Activated gamma-delta T cell (primary cell): Measurements from ENCODE around the gene LACRT.
"Not testable (repeated sequence)": the region's sequence is repeated elsewhere in the genome, so short reads cannot be mapped to it uniquely, and the experiment has no call there.

Experiments
- DNase-seq: peaks from one replicate; lab custom pipeline; 2025; lab: John Stamatoyannopoulos, UW

The LACRT gene

GRCh38 chr12:54639112-54639511, 4.4 kb upstream of the LACRT start:
- not testable (repeated sequence) for DNase-seq

DNA sequence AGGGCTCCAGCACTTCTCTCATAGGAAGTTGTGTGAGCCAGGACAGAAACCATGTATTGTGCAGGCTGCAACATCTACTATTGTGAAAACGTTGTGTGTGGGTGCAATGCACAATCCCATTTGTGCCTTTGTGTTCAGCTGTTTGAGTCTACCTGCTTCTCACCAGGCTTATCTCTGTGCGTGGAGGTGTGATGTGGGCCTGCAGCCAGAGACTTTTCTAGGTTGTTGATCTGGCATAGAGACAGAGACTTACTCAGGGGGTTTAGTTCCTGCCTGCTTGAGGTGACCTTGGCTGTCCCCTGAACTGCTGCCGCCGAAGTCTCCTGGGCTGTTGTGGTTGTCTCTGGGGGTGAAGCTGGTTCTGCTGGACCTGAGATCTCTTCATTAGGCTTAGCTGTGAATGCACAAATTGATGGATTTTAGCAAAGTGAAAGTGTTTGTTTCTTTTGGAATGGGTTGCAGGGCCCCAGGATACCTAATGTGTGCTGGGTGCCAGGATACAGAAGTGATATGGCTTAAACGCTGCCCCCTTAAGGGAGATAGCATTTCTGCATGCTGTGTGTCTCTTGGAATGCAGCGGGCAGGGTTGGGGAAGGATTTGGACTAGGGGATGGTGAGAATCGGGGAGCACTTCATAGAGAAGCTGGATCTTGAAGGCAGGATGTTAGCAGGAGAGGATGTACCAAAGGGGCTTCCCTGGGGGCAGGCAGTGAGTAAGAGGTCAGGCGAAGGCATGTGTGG, 2.5 kb downstream of the LACRT start:
- DNase-seq: no peak

DNA sequence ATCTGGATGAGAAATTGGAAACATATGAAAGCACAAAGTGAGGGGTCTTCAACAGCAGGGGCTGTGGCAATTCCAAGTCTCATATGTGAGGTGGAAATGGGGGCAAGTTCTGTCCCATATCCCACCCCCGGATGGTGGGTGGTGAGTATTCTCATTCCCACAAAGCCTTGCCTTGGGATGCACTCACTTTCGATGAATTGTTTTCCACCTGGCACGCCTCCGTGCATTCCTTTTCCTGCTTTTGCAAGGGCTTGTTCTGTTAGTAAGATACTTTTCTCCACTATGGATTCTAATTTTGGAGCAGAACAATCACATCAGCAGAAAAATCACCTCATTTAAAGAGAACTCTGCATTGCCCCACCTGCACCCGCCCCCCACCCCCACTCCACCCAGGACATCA, 3.1 kb downstream of the LACRT start:
- no peak for DNase-seq

GRCh38 chr12:54629925-54630324, 4.8 kb downstream of the LACRT start:
- DNase-seq: no peak

GRCh38 chr12:54628186-54628846, 6.4 kb downstream of the LACRT start:
- DNase-seq: no peak

GRCh38 chr12:54627304-54627703, 7.4 kb downstream of the LACRT start:
- DNase-seq: no peak

DNA sequence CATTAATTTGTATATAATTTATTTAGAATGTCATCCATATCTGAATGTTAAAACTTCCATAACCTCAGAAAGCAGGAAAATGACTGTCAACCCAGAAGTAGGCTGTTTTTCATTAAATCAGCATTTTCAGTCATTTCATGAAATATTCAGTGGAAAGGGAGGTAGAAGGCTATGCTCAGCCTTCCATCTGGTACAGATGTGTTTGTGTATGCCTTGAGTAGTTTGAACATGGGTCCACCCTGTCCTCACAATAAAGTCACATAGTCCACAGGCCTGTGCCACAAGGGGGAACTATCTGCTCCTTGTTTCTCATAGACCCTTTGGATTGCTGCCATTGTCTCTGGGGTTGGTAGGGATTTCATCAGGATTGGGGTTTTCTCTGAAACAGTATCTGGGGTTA, 9.1 kb downstream of the LACRT start:
- DNase-seq: no peak

DNA sequence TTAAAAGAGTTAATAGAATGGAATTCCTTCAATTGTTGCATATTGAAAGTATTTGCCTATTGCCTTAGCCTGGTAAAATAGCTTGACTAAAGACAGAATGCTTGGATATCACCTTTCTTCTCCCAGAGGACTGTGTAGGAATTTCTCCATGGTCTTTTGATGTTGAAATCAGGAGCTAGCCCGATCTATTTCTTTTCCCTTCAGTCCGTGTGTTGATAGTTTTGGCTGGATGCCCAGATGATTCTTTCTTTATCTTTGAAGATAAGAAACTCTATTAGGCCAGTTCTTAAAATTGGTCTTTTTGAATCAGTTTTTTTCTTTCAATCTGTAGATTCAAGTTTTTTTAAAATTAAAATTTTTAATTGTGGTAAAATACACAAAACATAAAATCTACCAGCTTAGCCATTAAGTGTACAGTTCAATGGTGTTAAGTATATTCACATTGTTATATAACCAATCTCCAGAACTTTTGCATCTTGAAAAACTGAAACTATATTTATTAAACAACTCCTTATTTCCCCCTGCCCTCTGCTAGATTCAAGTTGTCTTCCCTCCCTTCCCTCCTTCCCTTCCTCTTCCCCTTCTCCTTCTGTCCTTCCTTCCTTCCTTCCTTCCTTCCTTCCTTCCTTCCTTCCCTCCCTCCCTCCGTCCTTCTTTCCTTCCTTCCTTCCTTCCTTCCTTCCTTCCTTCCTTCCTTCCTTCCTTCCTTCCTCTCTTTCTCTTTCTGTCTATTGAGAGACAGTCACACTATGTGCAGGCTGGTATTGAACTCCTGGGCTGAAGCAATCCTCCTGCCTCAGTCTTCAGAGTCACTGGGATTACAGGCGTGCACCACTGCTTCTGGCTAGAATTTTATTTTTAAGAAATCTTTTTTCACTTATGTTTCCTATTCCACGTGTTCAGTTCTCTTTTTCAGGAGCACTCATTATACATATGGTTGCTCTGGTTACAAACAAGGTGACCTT, 10.1 kb downstream of the LACRT start:
- no peak for DNase-seq

DNA sequence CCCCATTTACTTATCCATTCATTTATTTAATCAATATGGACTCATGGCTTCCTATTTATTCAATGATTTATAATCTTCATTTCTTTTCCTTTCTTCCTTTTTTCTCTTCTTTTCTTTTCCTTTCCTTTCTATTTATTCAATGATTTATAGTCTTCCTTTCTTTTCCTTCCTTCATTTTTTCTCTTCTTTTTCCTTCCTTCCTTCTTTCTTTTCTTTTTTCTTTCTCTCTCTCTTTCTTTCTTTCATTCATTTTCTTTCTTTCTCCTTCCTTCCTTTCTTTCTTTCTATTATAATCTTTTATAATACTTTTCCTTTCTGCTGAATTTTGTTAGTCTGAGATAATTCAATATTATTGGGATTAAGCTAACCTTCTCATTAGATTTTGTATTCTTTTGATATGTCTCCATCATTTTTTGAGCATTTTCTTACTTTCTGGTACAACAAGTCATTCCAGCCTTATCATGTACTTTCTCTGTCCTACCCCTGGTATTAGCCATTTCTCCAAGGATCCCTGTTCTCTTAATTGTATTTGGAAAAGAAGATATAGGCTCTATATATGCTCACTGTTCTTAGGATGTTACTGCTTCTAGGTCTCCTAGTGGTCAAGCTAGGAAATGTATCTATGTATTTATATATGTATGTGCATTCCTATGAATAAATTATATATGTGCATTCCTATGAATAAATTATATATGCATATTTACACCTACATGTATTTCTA, 12.1 kb downstream of the LACRT start:
- no peak for DNase-seq

GRCh38 chr12:54616933-54617680, 17.6 kb downstream of the LACRT start:
- no peak for DNase-seq

DNA sequence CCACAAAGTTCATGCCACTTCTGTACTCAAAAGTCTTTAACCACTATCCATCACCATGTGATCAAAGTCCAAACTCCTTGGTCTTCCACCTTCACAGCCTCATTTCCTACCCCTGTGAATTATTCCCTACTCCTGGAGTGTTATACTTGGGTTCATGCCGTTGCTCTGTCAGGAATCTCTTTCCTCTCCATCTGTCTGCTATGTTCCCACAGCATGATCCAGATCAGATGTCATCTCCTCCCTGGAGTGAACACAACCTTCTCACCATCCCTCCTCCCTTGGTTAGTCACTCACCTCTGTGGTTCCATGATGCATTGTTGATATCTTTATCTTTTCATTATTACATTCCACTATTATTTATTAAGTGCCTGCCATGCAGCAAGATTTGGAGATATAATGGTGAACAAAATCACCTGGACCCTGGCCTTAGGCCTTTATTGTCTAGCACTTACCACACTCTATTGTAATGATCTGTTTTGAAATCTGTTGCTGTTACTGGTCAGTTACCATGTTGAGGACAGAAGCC, 22.4 kb downstream of the LACRT start:
- DNase-seq: no peak

- DNase-seq: no peak
Measured at GRCh38 chr12:54611715-54612149, 23.0 kb downstream of the LACRT start.

- no peak for DNase-seq
Measured at GRCh38 chr12:54608769-54609168, 25.9 kb downstream of the LACRT start.

DNA sequence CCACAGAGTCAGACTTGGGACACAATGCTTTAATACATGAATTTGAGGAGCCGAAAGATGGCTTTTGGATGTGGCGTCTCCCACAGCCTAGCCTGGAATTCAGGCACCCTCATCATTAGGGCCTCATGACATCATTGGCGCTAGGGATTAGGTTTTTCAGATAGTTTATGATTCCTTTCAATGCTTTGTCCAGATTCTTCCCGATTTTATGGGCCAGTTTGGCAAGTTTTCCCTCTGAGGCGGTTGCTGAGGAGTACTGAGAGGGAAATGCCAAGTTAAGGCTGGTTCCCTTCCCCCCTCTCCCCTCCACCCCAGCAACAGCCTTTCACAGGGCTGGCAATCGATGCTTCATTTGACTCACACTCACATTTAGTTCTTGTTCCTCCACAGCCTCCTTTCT, 26.5 kb downstream of the LACRT start:
- no peak for DNase-seq

GRCh38 chr12:54606556-54606955, 28.1 kb downstream of the LACRT start:
- no peak for DNase-seq

- no peak for DNase-seq
Measured at GRCh38 chr12:54605138-54605970, 29.3 kb downstream of the LACRT start.

GRCh38 chr12:54604436-54604835, 30.3 kb downstream of the LACRT start:
- DNase-seq: no peak

DNA sequence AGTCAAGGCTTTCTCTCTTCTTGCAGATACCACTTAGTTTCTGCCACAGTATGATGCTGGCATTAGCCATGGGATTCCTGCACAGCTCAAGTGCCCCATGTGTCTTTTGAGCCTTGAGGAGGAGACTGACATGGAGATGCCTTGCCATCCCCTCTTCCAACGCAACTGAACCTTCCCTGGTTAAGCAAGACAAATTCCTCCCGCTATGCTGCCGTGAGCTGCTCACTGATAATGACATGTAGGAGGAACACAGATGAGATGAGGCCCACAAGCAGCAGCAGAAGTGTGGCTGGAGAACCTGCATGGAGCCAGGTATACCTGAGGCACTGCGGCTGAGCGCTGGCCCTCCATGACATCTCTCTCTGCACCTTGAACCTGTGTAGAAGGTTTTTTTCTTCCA, 30.8 kb downstream of the LACRT start:
- DNase-seq: no peak

DNA sequence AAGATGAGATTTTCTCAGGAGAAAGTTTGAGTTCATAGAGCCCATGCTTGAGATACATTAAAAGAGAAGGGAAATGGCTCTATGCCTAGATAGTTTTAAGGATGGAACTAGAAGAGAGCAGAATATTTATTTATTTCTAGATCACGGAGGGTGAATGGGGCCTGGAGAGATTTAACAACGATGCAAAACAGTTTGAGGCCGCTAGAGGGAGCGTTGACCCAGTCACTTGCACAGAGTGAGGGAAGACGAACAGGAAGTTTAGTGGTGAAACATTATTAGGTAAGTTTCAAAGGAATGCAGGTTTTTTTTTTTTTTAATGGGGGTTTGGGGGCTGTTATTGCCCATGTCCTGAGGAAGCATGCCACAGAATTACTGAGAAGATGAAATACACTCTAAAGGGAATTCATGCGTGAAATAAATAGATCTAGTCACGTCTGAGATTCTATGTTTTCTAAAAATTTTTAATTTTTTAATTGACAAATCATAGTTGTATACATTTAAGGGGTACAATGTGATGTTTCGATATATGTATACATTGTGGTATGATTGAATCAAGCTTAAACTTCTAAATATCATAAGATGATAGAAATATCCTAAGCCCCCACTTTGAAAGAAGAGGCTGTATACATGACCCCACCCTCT, 31.4 kb downstream of the LACRT start:
- DNase-seq: no peak
